HepG2 (cell line): ENCODE measurements around the gene KCND2.

Source experiments
- CENPT ChIP-seq: sonication (generic); formaldehyde crosslinking; IDR thresholded peaks from 2 replicates; pipeline ENCODE4 v1.8.0; 2022; ENCODE audit warnings: low read depth, mild to moderate bottlenecking, moderate library complexity, missing genetic modification reagents
- CTCF ChIP-seq: sonication (generic); formaldehyde crosslinking; IDR thresholded peaks from 2 replicates; pipeline ENCODE4 v1.5.0; 2020; ENCODE audit warnings: mild to moderate bottlenecking, missing genetic modification reagents, moderate library complexity
- ETV6 ChIP-seq: sonication (generic); formaldehyde crosslinking; conservative IDR thresholded peaks from 2 replicates; pipeline ENCODE4 v1.4.0; 2020; ENCODE audit warnings: missing genetic modification reagents
- FIP1L1 ChIP-seq: fragments of 200-400 bp; formaldehyde crosslinking; IDR thresholded peaks from 2 replicates; pipeline ENCODE4 v1.6.1; 2018; ENCODE audit warnings: low read depth, mild to moderate bottlenecking, low read length, moderate library complexity, borderline replicate concordance; ENCODE audit not compliant: insufficient read depth
- MAX ChIP-seq: IDR thresholded peaks from 2 replicates; pipeline ENCODE4 v1.6.1; 2012; ENCODE audit warnings: inconsistent platforms
- NR2F6 ChIP-seq, 2 experiments: IDR thresholded peaks; 2 replicates each; pipeline ENCODE4 v1.6.1; 2016; ENCODE audit warnings: antibody characterized with exemption in 1 of 2, mild to moderate bottlenecking in 1 of 2

- TF ChIP-seq CTCF (CRISPR knock-in tag) = no peak
- TF ChIP-seq NR2F6 (IDR thresholded peaks at IDR 0.05) = no peak
- no peak for TF ChIP-seq NR2F6 (CRISPR knock-in tag; IDR thresholded peaks at IDR 0.05)
- no peak for TF ChIP-seq CENPT (CRISPR knock-in tag)
- TF ChIP-seq MAX = no peak
- no peak for TF ChIP-seq ETV6 (CRISPR knock-in tag)
- TF ChIP-seq FIP1L1 = no peak
Measured at GRCh38 chr7:120441850-120442249, 168.9 kb downstream of the KCND2 start.
